HEK293 (cell line): ENCODE results near the gene SETD1A.

ENCODE experiments used
- EGR2 ChIP-seq: fragments of 450-650 bp; formaldehyde crosslinking; IDR thresholded peaks from 2 replicates; pipeline ENCODE4 v1.5.1; 2016; ENCODE audit warnings: low read depth, missing biosample characterization, missing genetic modification characterization
- GLIS1 ChIP-seq: fragments of 450-650 bp; formaldehyde crosslinking; IDR thresholded peaks from 2 replicates; pipeline ENCODE4 v1.5.1; 2016; ENCODE audit warnings: missing biosample characterization, missing genetic modification characterization
- HOXD13 ChIP-seq: sonication (generic); formaldehyde crosslinking; IDR thresholded peaks from 2 replicates; pipeline ENCODE4 v1.8.0; 2022; ENCODE audit warnings: missing genetic modification reagents, borderline replicate concordance
- KLF8 ChIP-seq: fragments of 450-650 bp; formaldehyde crosslinking; IDR thresholded peaks from 2 replicates; pipeline ENCODE4 v1.5.1; 2016; ENCODE audit warnings: missing biosample characterization, missing genetic modification characterization
- OVOL3 ChIP-seq: fragments of 450-650 bp; formaldehyde crosslinking; IDR thresholded peaks from 2 replicates; pipeline ENCODE4 v1.5.1; 2016; ENCODE audit warnings: missing biosample characterization, missing genetic modification characterization
- REST ChIP-seq: fragments of 450-650 bp; formaldehyde crosslinking; IDR thresholded peaks from 2 replicates; pipeline ENCODE4 v1.5.1; 2016; ENCODE audit warnings: missing biosample characterization, missing genetic modification characterization
- SP2 ChIP-seq: fragments of 450-650 bp; formaldehyde crosslinking; IDR thresholded peaks from 2 replicates; pipeline ENCODE4 v1.5.1; 2016; ENCODE audit warnings: missing biosample characterization, missing genetic modification characterization
- TRIM28 ChIP-seq: IDR thresholded peaks from 2 replicates; pipeline ENCODE4 v1.6.1; 2011; ENCODE audit warnings: low read length, control low read depth, borderline replicate concordance
- ZBTB10 ChIP-seq: fragments of 450-650 bp; formaldehyde crosslinking; IDR thresholded peaks from 2 replicates; pipeline ENCODE4 v1.5.1; 2016; ENCODE audit warnings: missing biosample characterization, missing genetic modification characterization
- ZNF10 ChIP-seq: fragments of 450-650 bp; formaldehyde crosslinking; IDR thresholded peaks from 2 replicates; pipeline ENCODE4 v1.5.1; 2017; ENCODE audit warnings: missing biosample characterization, missing genetic modification characterization
- ZNF133 ChIP-seq: fragments of 450-650 bp; formaldehyde crosslinking; IDR thresholded peaks from 2 replicates; pipeline ENCODE4 v1.5.1; 2016; ENCODE audit warnings: missing biosample characterization, missing genetic modification characterization
- ZNF146 ChIP-seq: fragments of 450-650 bp; formaldehyde crosslinking; IDR thresholded peaks from 2 replicates; pipeline ENCODE4 v1.5.1; 2016; ENCODE audit warnings: missing biosample characterization, missing genetic modification characterization
- ZNF19 ChIP-seq: fragments of 450-650 bp; formaldehyde crosslinking; IDR thresholded peaks from 2 replicates; pipeline ENCODE4; 2016; ENCODE audit warnings: missing biosample characterization, missing genetic modification characterization, low read depth
- ZNF202 ChIP-seq: fragments of 450-650 bp; formaldehyde crosslinking; IDR thresholded peaks from 2 replicates; pipeline ENCODE4 v1.5.1; 2016; ENCODE audit warnings: missing biosample characterization, missing genetic modification characterization, borderline replicate concordance
- ZNF221 ChIP-seq: fragments of 450-650 bp; formaldehyde crosslinking; IDR thresholded peaks from 2 replicates; pipeline ENCODE4 v1.5.1; 2017; ENCODE audit warnings: missing biosample characterization, missing genetic modification characterization, borderline replicate concordance
- ZNF341 ChIP-seq: fragments of 450-650 bp; formaldehyde crosslinking; IDR thresholded peaks from 2 replicates; pipeline ENCODE4; 2016; ENCODE audit warnings: low read depth, missing biosample characterization, missing genetic modification characterization
- ZNF354C ChIP-seq: fragments of 450-650 bp; formaldehyde crosslinking; IDR thresholded peaks from 2 replicates; pipeline ENCODE4 v1.5.1; 2016; ENCODE audit warnings: missing biosample characterization, missing genetic modification characterization, low read depth, borderline replicate concordance
- ZNF366 ChIP-seq: fragments of 450-650 bp; formaldehyde crosslinking; conservative IDR thresholded peaks from 2 replicates; pipeline ENCODE4 v1.5.1; 2016; ENCODE audit warnings: missing biosample characterization, missing genetic modification characterization
- ZNF404 ChIP-seq: fragments of 450-650 bp; formaldehyde crosslinking; IDR thresholded peaks from 2 replicates; pipeline ENCODE4 v1.5.1; 2017; ENCODE audit warnings: missing biosample characterization, missing genetic modification characterization
- ZNF416 ChIP-seq: fragments of 450-650 bp; formaldehyde crosslinking; IDR thresholded peaks from 2 replicates; pipeline ENCODE4 v1.5.1; 2016; ENCODE audit warnings: missing biosample characterization, missing genetic modification characterization
- ZNF433 ChIP-seq: fragments of 450-650 bp; formaldehyde crosslinking; IDR thresholded peaks from 2 replicates; pipeline ENCODE4 v1.5.1; 2016; ENCODE audit warnings: missing biosample characterization, missing genetic modification characterization, low read depth
- ZNF548 ChIP-seq: fragments of 450-650 bp; formaldehyde crosslinking; IDR thresholded peaks from 2 replicates; pipeline ENCODE4 v1.5.1; 2016; ENCODE audit warnings: missing biosample characterization, missing genetic modification characterization
- ZNF549 ChIP-seq: fragments of 450-650 bp; IDR thresholded peaks from 2 replicates; pipeline ENCODE4 v1.5.1; 2018; ENCODE audit warnings: missing biosample characterization, missing genetic modification characterization, mild to moderate bottlenecking, inconsistent platforms, moderate library complexity
- ZNF580 ChIP-seq: fragments of 450-650 bp; formaldehyde crosslinking; IDR thresholded peaks from 2 replicates; pipeline ENCODE4 v1.5.1; 2016; ENCODE audit warnings: missing biosample characterization, missing genetic modification characterization
- ZNF623 ChIP-seq: fragments of 450-650 bp; formaldehyde crosslinking; IDR thresholded peaks from 2 replicates; pipeline ENCODE4 v1.5.1; 2016; ENCODE audit warnings: missing biosample characterization, missing genetic modification characterization
- ZNF654 ChIP-seq: fragments of 450-650 bp; formaldehyde crosslinking; IDR thresholded peaks from 2 replicates; pipeline ENCODE4 v1.5.1; 2016; ENCODE audit warnings: low read depth, missing biosample characterization, missing genetic modification characterization
- ZNF677 ChIP-seq: fragments of 450-650 bp; IDR thresholded peaks from 2 replicates; pipeline ENCODE4 v1.5.0; 2018; ENCODE audit warnings: missing biosample characterization, mild to moderate bottlenecking, missing genetic modification characterization, moderate library complexity
- ZNF747 ChIP-seq: fragments of 450-650 bp; formaldehyde crosslinking; IDR thresholded peaks from 2 replicates; pipeline ENCODE4 v1.5.1; 2016; ENCODE audit warnings: missing biosample characterization, missing genetic modification characterization
- TF ChIP-seq, protein P1 (sequence below): fragments of 450-650 bp; formaldehyde crosslinking; IDR thresholded peaks from 2 replicates; pipeline ENCODE4 v1.5.0; 2017; ENCODE audit warnings: missing biosample characterization, missing genetic modification characterization, borderline replicate concordance
- TF ChIP-seq, protein P2 (sequence below): fragments of 450-650 bp; formaldehyde crosslinking; IDR thresholded peaks from 2 replicates; pipeline ENCODE4 v1.5.1; 2017; ENCODE audit warnings: missing biosample characterization, missing genetic modification characterization

Gene SETD1A

GRCh38 chr16:30949650-30950515 lies 7.7 kb upstream of the SETD1A start (continued):
- TF ChIP-seq ZNF19 (tag by site-specific recombination) (no peak), SP2 (peak; percentile 69), ZNF146 (tag by site-specific recombination) (no peak), KLF8 (tag by site-specific recombination) (no peak), ZNF133 (tag by site-specific recombination) (no peak), REST (tag by site-specific recombination) (no peak), ZNF202 (tag by site-specific recombination) (no peak), ZNF341 (tag by site-specific recombination) (0 out of 2 replicates have a peak, but pooled peaks have one; percentile 30), HOXD13 (CRISPR knock-in tag) (no peak), ZNF416 (tag by site-specific recombination) (no peak), ZNF677 (tag by site-specific recombination) (no peak), ZNF221 (tag by site-specific recombination) (no peak), ZNF354C (tag by site-specific recombination) (no peak), ZNF548 (tag by site-specific recombination) (no peak), ZNF433 (tag by site-specific recombination) (no peak), GLIS1 (tag by site-specific recombination) (peak; percentile 76), ZNF366 (tag by site-specific recombination) (peak; percentile 85), EGR2 (tag by site-specific recombination) (no peak), ZNF654 (tag by site-specific recombination) (no peak), TRIM28 (0 out of 2 replicates have a peak, but pooled peaks have one; percentile 21), ZNF549 (tag by site-specific recombination) (no peak), OVOL3 (tag by site-specific recombination) (no peak), ZNF404 (tag by site-specific recombination) (no peak), ZNF580 (tag by site-specific recombination) (no peak), ZNF10 (tag by site-specific recombination) (0 out of 2 replicates have a peak, but pooled peaks have one; percentile 17), ZBTB10 (no peak), ZNF623 (tag by site-specific recombination) (no peak), ZNF747 (no peak)
- TF ChIP-seq, protein P1, sequence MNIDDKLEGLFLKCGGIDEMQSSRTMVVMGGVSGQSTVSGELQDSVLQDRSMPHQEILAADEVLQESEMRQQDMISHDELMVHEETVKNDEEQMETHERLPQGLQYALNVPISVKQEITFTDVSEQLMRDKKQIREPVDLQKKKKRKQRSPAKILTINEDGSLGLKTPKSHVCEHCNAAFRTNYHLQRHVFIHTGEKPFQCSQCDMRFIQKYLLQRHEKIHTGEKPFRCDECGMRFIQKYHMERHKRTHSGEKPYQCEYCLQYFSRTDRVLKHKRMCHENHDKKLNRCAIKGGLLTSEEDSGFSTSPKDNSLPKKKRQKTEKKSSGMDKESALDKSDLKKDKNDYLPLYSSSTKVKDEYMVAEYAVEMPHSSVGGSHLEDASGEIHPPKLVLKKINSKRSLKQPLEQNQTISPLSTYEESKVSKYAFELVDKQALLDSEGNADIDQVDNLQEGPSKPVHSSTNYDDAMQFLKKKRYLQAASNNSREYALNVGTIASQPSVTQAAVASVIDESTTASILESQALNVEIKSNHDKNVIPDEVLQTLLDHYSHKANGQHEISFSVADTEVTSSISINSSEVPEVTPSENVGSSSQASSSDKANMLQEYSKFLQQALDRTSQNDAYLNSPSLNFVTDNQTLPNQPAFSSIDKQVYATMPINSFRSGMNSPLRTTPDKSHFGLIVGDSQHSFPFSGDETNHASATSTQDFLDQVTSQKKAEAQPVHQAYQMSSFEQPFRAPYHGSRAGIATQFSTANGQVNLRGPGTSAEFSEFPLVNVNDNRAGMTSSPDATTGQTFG, result no peak
- TF ChIP-seq, protein P2, sequence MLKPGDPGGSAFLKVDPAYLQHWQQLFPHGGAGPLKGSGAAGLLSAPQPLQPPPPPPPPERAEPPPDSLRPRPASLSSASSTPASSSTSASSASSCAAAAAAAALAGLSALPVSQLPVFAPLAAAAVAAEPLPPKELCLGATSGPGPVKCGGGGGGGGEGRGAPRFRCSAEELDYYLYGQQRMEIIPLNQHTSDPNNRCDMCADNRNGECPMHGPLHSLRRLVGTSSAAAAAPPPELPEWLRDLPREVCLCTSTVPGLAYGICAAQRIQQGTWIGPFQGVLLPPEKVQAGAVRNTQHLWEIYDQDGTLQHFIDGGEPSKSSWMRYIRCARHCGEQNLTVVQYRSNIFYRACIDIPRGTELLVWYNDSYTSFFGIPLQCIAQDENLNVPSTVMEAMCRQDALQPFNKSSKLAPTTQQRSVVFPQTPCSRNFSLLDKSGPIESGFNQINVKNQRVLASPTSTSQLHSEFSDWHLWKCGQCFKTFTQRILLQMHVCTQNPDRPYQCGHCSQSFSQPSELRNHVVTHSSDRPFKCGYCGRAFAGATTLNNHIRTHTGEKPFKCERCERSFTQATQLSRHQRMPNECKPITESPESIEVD, result no peak
